Fibroblast of pulmonary artery (primary cell): ENCODE data around the gene MOB1A.

ENCODE experiments used
- DNase-seq: peaks from one replicate; pipeline ENCODE4 v3.0.0-alpha.2; 2010; ENCODE audit warnings: low read depth
- H3K4me3 ChIP-seq: replicated peaks from 2 replicates; pipeline ENCODE4 v1.5.1; 2011; ENCODE audit warnings: low read depth, mild to moderate bottlenecking, control low read depth, low read length, moderate library complexity
- CTCF ChIP-seq: IDR thresholded peaks from 2 replicates; pipeline ENCODE4 v1.5.1; 2011; ENCODE audit warnings: mild to moderate bottlenecking, control low read depth, low read length, inconsistent platforms; ENCODE audit errors: missing control alignments

The MOB1A gene

GRCh38 chr2:74119339-74119738 lies 59.3 kb downstream of the MOB1A start:
- TF ChIP-seq CTCF: peak; percentile 15
- DNase-seq: peak; percentile 30
- no peak overlapping the region for H3K4me3 ChIP-seq

- no peak overlapping the region for H3K4me3 ChIP-seq
- TF ChIP-seq CTCF: no peak
- DNase-seq: no peak
These were observed 67.3 kb downstream of the MOB1A start for GRCh38 chr2:74111380-74111779.

- H3K4me3 ChIP-seq: no peak overlapping the region
- TF ChIP-seq CTCF: no peak
- DNase-seq: no peak
These were observed 68.1 kb downstream of the MOB1A start for GRCh38 chr2:74110537-74110936.

- no peak for DNase-seq
- TF ChIP-seq CTCF: no peak
- H3K4me3 ChIP-seq: no peak overlapping the region
These were observed 69.1 kb downstream of the MOB1A start for GRCh38 chr2:74109551-74109950.

- no peak for TF ChIP-seq CTCF
- H3K4me3 ChIP-seq: no peak overlapping the region
- no peak for DNase-seq
These were observed 71.6 kb downstream of the MOB1A start for GRCh38 chr2:74107071-74107470.

- no peak overlapping the region for H3K4me3 ChIP-seq
- TF ChIP-seq CTCF: no peak
- no peak for DNase-seq
These were observed 73.3 kb downstream of the MOB1A start for GRCh38 chr2:74105413-74105812.

GRCh38 chr2:74104839-74105238 lies 73.8 kb downstream of the MOB1A start:
- DNase-seq: peak; percentile 26
- peak; percentile 22 for TF ChIP-seq CTCF
- H3K4me3 ChIP-seq: no peak overlapping the region
